IPS DF 19.7 (cell line): ENCODE measurements around the gene TFG.
A peak's percentile ranks its signal among the peaks of the same experiment; 100 is the strongest.
"Not testable (repeated sequence)": the region's sequence is repeated elsewhere in the genome, so short reads cannot be mapped to it uniquely, and the experiment has no call there.

Experiments
- DNase-seq: peaks from one replicate; pipeline ENCODE4 v3.0.0-alpha.2; 2013; ENCODE audit warnings: low read depth, low spot score

Gene TFG

DNA sequence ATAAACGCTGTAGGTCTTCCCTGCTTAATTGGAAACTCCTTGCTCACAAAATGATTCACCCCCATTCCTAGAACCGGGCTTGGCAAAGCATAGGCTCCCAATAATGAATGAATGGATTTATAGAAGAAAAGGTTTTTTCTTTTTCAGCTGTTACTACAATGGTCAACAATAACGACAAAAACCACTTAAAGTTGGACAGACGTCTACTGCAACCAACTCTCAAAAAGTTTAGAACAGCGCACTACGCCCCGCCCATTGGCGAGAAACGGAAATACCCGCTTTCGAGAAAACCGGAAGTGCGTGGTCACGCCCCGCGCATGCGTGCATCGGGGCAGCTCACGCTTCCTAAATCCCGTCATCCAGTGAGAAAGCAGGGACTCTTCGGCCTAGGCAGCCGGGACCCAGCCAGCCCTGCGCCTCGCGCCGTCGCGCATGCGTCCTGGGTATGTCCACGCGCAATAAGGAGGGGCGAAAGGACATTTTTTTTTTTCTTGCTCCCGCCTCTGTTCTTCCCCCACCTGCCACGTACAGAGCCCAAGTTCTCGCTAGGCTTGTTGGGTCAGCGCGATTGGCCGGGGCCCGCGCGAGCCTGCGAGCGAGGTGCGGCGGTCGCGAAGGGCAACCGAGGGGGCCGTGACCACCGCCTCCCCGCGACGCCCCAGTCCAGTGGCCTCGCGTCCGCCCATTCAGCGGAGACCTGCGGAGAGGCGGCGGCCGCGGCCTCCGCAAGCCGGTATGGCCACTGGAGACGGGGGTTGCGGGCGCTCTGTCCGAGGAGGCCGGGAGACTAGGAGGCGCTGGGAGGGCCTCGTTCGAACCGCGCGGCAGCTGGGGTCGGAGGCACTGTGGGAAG, at the start of gene TFG:
TSS of gene TFG (plus strand) at position 506 of the 853 bp plus-strand sequence. CDS start 4,192 bp downstream, outside the sequence.
- peak; percentile 87 for DNase-seq

DNA sequence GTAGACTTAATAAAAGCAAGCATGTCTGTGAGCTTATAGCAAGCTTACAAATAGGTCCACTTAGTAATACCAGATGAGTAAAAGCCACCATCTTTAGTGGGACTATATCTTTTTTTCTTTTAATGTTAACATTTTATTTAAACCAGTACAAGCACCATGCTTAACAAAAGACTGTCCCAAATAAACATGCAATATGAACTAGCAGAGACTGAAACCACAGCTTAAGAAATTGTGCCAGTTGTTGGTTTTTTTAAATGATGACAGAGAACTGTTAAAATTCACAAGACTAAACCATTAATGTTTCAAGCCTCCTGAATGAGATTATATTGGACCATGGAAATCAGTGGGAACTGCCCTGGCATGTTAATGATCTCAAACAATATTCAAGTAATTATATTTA, 48.0 kb upstream of the TFG start:
- DNase-seq: not testable (repeated sequence)

DNA sequence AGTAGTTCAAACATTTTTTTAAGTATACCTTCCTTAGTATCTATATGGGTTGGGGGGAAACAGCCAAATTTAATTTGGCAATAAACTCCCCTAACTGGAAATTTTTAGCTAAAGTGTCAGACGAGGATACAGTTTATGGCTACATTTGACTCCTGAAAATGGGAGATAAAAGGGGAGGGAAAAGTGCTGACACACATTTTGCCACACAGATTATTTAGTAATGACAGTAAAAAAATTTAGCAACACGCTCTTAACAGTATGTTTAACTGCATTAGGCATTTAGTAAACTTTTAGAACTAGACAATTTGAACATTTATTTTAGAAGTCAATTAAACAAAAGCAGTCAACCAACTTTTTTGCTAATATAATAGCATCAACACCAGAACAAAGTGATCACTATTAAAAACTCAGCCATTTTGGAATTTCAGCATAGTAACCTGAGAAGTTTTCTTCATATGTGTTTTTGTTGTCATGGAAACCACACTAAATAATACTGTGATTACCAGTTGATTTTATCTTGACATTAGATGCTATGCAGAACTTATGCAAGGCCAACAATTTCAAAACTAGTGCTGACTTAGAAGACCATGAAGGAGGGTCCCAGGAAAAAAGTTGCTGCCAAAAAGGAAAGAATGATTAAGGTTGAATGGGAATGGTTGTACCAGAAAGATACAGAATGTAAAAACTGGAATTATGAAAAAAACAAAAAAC, 47.0 kb upstream of the TFG start:
- DNase-seq: no peak

DNA sequence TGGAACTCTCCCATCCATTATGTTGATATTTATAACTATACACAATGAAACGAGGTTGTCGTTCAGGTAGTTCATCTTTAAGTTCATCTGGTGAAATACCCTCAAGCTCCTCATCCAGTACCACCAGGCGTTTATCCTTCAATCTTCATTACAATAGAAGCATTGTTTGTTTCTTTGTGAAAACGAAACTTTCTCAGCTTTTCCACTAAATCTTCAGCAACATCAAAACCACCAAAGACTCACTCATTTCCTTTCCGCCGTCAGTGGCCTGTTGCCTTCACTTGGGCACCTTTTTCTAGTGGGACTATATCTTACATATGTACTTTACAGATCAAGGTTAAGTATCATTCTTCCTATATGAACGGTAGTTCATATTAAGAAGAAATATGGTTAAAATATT, 44.1 kb upstream of the TFG start:
- DNase-seq: no peak

DNA sequence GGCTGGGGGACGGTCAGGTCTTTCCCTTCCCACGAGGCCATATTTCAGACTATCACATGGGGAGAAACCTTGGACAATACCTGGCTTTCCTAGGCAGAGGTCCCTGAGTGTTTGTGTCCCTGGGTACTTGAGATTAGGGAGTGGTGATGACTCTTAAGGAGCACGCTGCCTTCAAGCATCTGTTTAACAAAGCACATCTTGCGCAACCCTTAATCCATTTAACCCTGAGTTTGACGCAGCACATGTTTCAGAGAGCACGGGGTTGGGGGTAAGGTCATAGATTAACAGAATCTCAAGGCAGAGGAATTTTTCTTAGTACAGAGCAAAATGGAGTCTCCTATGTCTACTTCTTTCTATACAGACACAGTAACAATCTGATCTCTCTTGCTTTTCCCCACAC, 42.6 kb upstream of the TFG start:
- DNase-seq: not testable (repeated sequence)

DNA sequence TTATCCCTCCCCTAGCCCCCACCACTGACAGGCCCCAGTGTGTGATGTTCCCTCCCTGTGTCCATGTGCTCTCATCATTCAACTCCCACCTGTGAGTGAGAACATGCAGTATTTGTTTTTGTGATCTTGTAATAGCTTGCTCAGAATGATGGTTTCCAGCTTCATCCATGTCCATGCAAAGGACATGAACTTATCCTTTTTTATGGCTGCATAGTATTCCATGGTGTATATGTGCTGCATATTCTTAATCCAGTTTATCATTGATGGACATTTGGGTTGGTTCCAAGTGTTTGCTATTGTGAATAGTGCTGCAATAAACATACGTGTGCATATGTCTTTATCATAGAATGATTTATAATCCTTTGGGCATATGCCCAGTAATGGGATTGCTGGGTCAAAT, 42.0 kb upstream of the TFG start:
- DNase-seq: not testable (repeated sequence)

DNA sequence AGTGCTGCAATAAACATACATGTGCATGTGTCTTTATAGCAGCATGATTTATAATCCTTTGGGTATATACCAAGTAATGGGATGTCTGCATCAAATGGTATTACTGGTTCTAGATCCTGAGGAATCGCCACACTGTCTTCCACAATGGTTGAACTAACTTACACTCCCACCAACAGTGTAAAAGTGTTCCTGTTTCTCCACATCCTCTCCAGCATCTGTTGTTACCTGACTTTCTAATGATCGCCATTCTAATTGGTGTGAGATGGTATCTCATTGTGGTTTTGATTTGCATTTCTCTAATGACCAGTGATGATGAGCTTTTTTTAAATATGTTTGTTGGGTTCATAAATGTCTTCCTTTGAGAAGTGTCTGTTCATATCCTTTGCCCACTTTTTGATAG, 38.3 kb upstream of the TFG start:
- not testable (repeated sequence) for DNase-seq

DNA sequence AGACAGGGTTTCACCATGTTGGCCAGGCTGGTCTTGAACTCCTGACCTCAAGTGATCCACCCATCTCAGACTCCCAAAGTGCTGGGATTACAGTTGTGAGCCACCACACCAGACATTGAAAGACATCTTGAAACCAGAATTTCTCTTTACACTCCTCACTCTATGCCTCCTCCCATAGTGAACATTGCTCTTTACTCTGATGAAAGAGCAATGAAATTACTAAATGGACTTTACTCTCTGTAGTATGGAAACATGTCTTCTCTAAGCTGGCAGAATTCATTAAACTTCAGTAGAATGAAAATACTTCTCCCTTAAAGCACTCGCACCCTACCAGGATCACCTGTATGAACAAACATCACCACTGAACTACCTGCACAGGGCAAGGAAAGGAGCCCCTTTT, 27.8 kb upstream of the TFG start:
- no peak for DNase-seq

DNA sequence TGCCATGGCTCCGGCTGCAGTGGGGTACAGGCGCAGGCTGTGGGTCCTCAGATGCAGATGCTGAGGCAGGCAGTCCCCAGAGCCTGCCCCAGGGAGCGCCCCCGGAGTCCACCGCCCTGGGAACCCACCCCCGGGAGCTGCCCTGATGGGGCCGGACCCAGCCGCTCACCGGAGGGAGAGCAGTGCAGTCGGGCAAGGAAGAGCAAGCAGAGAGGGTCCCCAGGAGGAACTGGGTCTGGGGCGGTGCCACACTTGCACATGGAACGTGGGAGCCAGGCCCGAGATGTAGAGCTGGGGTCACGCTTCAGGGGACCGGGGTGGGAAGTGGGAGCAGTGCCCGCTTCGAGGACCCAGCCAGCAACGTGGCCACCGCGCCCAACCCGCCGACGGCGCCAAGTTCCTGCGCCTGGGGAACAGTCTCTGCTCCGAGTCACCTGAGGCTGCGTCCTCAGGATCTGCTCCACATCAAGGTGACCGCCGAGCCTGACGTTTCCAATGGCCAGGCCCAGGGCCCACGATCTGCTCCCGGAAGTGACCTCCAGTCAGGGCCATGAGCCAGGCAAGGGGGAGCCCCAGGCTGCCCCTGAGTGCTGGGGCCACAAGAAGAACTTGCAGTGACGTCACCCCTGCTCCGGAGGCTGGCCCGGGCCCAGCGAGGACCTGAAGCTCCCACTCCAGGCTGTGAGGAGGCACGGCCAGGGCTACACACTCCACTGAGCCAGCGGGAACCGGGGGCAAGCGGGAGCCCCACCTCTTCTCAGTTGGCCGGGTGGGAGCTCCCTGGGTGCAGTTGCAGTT, 27.0 kb upstream of the TFG start:
- no peak for DNase-seq

DNA sequence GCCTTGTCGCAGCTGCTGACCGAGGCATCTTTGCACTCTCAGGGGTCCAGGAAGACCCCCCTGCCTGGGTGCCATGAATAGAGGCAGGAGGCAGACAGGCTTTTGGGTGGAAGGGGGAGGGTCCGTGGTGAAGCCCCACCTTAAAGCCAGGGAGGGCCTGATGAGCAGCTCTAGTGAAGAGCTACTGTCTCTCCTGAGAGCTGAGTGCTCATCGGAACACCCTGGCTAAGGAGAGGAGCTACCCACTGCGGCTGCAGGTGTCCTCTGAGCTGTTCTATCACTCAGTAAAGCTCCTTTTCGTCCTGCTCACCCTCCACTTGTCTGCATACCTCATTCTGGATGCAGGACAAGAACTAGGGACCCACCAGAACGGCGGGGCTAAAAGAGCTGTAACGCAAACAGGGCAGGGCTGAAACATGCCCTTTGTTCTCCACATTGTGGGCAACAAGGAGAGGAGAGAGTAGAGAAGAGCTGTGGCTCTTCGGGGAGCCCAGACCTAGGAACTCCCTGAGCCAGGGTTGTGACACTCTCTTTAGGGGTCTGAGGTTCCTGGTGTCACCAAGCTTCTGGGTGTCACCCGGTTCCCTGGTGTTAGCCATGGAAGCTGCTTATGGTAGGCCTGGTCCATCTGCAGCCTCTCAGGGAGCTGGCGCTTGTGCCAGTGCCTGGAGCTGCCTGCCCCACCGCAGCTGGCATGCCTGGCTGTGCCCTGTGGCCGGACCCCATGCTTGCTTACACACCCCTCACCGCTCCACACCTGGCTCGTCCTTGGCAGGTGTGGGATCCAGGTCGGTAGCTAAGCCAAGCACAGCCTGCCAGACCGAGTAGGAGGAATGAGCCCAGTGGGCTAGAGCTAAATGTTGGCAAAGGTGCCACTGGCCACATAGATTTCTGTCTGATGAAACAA, 26.2 kb upstream of the TFG start:
- DNase-seq: no peak

DNA sequence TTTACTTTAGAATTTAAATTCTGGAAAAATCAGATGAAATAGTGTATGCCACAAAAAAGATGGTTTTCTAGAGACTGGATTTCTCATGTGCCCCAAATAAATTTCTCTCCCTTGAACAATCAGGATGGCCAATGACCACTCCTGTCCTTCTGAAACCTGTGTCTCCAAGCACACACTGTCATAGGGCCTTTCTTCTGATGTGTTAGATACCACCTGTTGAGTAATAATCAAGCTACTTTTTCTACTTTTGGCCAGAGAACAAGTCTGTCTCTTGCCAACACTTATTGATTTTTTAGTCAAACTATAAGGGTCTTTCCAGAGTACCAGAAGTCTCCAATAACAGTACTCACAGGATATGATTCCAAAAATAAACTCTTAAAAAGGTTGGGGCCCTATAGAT, 16.1 kb upstream of the TFG start:
- no peak for DNase-seq

DNA sequence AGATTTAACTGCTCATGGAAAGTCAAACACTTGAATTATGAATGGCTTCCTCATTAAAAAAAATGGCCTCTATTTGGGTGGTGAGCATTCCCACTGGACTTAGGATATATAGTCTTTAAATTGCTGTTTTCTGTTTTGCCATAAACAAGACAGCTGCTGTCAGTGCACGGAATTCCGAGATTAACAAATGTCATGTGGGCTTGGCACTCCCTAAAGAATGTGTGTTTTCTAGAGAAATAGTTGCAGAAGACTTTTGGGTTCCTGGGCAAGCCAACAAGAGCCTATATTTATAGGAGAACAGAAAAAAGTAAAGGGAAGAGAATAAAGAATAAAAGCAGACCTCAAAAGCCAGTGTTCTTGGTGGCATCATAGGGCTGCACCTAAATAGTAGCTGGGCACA, 13.6 kb upstream of the TFG start:
- no peak for DNase-seq

DNA sequence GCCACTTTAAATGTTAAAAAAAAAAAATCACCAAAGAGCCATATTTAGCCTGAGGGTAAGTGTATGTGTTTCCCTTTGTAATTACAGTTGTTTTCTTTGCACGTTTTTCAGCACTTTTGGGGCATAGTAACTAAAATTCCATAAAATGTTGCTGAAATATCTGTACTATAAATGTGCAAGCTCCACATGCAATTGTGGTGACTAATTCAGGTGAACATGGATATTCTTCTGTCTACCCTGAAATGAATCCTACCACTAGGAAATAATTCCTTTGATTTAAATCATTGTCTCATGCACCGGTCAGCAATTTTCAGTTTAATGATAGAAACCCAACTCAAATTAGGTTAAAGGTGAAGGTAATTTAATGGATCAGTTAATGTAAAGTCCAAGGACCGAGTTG, 13.1 kb upstream of the TFG start:
- no peak for DNase-seq

DNA sequence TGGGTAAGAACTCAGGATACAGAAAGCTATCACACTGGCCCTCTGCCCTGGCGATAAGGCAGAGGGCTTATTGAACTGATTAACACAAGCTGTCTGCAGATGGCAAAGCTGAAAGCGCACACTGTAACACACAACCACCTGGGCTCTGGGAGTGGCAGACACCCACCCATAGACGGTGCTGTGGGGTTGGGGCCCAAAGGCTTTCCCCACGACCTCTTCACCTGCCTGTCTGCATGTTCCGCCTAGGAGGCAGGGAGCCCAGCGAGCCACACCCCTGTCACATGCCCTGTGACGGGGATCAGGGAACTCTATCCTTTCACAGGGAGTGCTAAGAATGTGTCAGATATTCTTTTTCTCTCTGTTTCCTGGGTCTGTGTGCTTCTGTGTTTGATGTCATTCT, 12.1 kb upstream of the TFG start:
- DNase-seq: no peak

DNA sequence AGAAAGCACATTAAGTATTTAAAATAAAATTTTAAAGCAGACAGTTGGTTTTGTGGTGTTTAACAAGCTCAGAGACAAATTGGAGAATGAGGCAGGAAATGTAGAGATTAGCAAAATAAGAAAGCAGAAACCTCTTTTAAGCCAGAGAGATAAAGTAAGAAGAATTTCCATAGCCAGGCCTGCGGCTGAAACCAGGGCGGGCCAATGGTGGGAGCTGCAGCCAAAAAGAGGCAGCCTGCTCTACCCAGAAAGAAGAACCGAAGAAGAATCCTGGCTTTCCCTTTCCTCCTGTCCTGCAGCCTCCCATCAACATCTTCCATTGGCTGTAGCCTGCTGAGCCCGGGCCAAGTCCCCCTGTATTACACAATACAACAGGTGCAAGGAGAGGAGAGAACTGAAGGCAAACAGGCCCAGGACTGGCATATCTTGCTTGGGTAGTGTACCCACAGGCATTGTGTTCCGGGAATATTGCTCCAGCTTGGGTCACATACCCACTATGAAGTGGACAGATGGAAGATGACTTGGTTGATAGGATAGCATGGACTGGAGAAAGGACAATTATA, 11.5 kb upstream of the TFG start:
- no peak for DNase-seq

DNA sequence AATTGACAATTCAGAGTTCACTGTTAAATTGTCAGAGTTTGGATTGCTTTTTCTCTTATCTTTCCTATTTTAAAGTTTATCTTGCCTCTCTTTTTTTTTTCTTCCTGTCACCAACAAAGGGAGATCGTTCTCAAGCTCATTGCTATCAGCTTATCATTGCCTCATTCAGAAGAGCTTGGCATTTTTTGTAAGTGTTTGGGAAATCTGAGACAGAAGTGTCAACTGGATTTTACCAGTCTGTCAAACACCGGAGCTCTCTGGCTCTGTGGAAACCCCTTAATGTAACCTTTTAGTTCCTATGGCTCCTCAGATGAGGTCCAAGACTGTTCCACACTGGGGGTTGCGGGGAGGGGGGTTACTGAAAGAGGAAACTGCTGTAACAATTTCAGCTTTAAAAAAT, 10.6 kb upstream of the TFG start:
- DNase-seq: no peak

DNA sequence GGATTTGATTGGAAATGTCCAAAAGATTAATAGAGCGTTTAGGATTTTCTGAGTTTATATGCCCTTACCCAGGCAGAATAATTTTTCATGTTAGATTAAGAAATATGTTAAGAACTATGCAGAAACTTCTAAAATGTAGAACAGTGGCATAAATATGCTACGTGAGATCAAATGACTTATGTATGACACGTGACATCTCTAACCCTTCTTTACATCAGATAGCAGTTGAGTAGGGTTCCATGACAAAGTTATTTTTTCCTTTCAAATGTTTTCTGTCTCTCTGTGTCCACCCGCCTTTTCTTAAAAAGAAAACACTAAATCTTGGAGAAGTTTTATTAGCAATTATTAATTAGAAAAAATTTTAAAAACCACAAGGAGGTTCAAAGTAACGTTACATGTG, 8.6 kb upstream of the TFG start:
- DNase-seq: no peak

DNA sequence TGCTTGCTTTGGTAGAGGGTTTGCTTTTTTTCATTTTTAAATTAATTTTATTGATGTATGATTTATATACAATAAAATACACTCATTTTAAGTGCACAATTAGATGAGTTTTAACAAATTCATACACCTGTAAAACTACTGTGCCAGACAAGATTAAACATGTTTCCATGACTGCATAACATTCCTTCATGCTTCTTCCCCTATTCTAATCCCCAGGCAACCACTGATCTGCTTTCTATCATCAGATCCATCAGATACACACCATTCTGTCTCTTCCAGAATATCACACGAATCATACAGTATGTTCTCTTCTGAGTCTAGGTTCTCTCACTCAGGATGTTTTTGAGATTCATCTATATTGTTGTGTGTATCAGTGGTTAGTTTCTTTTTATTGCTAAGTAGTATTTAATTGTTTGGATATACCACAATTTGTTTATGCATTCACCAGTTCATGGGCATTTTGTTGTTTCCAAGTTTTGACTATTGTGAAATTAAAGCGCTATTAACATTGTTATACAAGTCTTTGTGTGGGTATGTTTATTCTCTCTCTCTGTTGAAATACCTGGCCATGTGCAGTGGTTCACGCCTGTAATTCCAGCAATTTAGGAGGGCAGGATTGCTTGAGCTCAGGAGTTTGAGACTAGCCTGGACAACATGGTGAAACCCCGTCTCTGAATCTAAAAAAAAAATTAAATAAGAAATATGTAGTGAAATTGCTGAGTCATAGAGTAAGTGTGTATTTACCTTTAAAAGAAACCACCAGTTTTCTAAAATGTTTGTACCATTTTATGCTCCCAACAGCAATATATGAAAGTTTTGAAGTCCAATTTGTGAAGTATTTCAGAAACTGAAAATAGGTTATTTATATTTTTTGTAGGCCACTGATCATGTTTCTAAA, 7.0 kb upstream of the TFG start:
- no peak for DNase-seq

DNA sequence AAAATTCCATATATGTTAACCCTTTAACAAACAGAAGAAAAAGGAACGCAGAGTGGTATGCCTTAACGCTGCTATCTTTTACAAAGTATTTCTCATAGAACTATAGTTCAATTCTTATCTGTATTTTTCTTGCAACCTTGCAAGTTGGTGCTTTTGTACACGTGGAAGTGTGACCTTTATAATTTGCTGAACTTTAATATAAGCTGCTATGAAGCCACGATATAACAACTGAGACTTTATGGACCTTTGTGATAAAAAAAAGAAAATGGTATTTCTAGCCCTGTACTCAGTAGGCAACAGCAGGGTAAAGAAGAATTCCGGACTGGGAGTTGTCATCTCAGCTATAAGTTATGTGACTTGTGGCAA, 6.3 kb upstream of the TFG start:
- no peak for DNase-seq

DNA sequence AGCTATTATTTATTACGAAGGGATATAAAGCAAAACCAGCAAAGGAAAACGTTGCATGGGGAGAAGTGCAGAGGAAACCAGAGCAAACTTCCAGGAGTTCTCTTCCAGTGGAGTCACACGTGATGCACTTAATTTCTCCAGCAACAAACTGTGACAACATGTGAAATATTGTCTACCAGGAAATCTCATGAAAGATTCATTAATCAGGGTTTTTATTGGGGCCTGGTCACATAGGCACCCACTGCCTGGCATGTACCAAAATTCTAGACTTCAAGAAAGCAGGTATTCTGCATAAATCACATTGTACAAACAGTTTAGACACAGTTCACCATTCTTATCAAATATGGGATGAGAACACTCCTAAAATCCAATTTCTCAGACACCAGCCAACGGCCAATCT, 5.4 kb upstream of the TFG start:
- DNase-seq: no peak
